ENCODE results near the gene SCN5A. TPM values are rescaled to one million over a fixed set of nuclear protein-coding genes. Genes with fewer than 3 reads are reported as not detected.

The SCN5A gene
- total RNA-seq, 2 experiments from 2014 or later = 0.39 to 1.3 TPM

DNA sequence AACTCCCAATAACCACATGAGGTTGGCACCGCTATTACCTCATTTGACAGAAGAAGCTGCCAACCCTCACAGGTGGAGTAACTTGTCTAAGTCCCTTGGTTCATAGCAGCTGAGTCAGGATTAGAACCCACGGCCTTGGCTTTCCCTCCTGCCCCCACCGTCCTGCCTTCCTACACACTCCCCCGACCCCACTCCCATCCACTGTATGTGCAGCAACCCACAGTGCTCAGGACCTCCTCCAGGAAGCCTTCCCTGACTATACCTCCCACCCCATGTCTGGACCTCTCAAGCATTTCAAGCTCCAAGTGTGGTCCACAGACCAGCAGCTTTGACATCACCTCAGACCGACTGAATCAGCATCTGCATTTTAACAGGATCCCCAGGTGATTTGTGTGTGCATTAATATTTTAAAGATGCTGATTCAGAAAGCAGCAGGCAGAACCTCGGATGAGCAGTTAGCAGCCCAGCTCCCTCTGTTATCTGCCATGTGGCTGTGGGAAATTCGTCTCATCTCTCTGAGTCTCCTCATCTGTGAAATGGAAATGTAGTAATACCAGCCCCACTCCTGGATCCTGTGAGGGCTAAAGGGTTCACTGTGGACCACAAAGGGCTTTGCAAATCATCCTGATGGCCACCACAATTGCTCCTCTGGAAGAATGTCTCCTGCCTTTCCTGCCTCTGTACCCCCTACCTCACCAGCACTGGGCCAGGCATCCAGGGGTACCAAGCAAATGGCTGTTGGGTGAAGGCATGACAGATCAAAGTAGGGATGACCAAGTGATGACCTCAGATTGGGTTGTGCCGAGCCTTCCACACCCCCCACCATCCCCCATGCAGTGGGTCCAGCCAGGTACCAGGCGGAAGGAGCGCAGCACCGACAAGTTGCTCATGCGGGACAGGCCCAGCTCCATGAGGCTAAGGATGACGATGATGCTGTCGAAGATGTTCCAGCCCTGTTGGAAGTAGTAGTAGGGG, 62.7 kb downstream of the SCN5A start:
- Mint-ChIP-seq H3K36me3 (no peaks in the 10 kb centered on the region), H3K9me3 (no peaks in the 10 kb centered on the region), H3K4me3 (no peak overlapping the region), H3K4me1 (no peaks in the 10 kb centered on the region), H3K27me3 (no peaks in the 10 kb centered on the region), H3K27ac (no peak overlapping the region)
- DNase-seq = no peak

DNA sequence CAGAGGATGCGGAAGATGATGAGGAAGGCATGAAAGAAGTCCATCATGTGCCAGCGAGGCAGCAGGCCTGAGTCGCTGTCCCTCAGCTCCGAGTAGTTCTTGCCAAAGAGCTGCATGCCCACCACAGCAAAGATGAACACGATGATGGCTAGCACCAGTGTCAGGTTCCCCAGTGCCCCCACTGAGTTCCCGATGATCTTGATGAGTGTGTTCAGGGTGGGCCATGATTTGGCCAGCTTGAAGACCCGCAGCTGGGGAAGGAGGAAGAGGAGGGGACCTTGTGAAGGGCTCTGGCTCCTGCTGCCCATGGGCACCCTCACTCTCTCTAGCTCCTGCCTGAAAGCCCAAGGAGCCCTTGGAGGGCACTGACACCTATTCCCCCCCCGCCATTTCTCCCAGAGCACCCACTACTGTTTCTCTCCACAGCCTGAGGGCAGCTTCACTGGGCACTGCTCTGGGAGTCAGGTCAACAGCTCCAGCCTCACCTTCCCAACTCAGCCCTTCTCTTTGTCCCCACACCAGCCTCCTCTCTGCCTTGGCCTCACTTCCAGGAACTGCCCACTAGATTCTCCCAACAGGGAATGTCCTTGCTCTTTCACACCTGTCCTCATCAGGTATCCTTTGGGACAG, 63.6 kb downstream of the SCN5A start:
- Mint-ChIP-seq H3K27ac (no peak overlapping the region), H3K27me3 (no peaks in the 10 kb centered on the region), H3K36me3 (no peaks in the 10 kb centered on the region), H3K9me3 (no peaks in the 10 kb centered on the region), H3K4me1 (no peaks in the 10 kb centered on the region), H3K4me3 (no peak overlapping the region)
- DNase-seq = no peak

DNA sequence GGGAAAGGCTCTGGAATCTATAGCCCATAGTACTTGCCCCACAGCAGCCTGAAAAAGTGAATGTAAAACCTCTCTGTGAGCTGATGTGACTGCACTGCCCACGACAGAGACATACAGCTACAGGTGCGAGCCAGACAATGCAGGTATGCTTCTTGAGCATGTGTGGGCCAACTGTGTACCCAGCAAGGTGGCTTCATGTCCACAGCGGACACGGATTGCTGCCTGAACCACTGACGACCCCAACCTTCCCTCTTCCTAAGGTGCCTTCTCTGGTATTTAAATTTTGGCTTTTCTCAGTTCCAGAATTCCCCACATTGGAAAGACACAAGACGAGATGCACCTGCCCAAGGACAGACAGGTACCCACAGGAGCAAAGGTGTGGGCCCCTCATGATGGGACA, 65.8 kb downstream of the SCN5A start:
- DNase-seq = no peak
- Mint-ChIP-seq H3K9me3 (no peaks in the 10 kb centered on the region), H3K27ac (no peak overlapping the region), H3K4me3 (no peak overlapping the region), H3K4me1 (no peaks in the 10 kb centered on the region), H3K36me3 (no peaks in the 10 kb centered on the region), H3K27me3 (no peaks in the 10 kb centered on the region)

DNA sequence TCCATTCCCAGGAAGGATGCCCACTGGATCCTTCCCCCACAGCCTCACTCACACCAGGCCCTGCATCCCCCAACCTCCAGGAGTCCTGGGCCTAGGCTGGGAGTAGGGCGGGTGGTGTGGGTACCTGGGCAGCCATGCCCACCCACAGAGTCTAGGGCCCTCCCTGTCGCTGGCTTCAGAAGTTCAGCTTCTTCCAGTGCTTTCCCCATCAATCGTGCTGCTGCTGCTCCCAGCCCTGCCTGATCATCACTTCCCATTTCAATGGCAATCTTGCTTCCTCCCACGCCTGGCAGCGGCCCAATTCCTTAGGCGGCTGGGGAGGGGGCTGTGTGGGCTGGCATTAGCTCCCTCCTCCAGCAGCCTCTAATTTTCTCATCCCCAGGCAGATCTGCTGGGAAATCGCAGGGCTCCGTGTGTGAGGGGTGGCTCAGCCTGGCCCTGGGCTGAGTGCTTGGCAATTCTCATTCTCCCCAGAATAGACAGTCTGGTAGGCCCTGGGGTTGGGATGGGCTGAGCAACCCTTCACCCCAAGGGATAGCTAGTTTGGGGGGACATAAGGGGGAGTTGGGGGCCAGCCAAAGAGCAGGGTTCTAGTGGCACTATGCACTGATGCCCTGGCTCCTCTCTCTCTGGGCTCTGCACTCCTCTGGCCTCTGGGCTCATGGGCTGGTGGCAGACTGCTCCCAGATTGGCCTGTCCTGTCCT, 66.4 kb downstream of the SCN5A start:
- Mint-ChIP-seq H3K4me1 (no peaks in the 10 kb centered on the region), H3K4me3 (no peak overlapping the region)

DNA sequence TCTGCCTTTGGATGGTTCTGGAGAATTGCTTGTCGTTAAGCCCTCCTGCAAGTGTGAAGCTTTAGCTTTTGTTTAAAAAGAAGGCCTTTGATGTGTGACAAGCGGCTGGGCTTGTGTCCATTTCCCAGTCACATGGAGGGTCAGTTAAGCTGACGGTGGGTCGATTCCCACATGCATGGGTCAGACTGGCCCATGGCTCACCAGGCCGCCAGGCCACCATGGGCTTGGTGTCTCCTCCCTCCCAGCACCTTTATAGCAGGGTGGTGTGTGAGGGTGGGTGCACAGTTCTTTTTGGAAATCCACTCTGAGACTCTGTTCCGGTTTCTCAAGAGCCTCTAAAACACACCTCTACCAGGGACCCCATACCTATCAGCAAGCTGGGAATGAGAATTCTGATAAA, 67.2 kb downstream of the SCN5A start:
- H3K4me3 Mint-ChIP-seq = no peak overlapping the region
- DNase-seq = no peak
- no peaks in the 10 kb centered on the region for H3K36me3 Mint-ChIP-seq
- H3K27ac Mint-ChIP-seq = no peak overlapping the region
- no peaks in the 10 kb centered on the region for H3K4me1 Mint-ChIP-seq
- H3K9me3 Mint-ChIP-seq = no peaks in the 10 kb centered on the region
- no peaks in the 10 kb centered on the region for H3K27me3 Mint-ChIP-seq

More for the DNA sequence above, 66.4 kb downstream of the SCN5A start:
- Mint-ChIP-seq H3K27ac (no peak overlapping the region), H3K27me3 (no peaks in the 10 kb centered on the region), H3K9me3 (no peaks in the 10 kb centered on the region), H3K36me3 (no peaks in the 10 kb centered on the region)
- DNase-seq = no peak

DNA sequence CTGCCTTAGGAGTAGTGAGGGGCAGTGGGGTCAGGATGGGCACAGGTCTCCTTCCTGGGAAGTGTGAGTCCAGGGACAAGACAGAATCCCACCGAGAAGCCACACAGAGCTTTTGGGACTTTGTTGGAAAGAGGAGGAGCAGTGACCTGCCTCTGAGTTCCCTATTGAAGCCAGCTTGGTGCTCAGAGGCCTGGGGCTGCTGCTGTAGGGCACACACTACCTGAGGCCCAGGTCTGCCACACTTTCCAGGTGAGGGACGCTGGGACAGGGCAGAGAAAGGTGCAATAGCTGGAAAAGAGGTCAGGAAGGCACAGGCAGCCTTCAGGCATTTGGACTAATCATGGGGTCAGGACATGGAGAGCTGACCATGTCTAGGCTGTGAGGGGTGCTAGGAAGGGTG, 67.7 kb downstream of the SCN5A start:
- Mint-ChIP-seq H3K27ac (no peak overlapping the region), H3K9me3 (no peaks in the 10 kb centered on the region), H3K4me3 (no peak overlapping the region), H3K36me3 (no peaks in the 10 kb centered on the region), H3K27me3 (no peaks in the 10 kb centered on the region), H3K4me1 (no peaks in the 10 kb centered on the region)
- no peak for DNase-seq

DNA sequence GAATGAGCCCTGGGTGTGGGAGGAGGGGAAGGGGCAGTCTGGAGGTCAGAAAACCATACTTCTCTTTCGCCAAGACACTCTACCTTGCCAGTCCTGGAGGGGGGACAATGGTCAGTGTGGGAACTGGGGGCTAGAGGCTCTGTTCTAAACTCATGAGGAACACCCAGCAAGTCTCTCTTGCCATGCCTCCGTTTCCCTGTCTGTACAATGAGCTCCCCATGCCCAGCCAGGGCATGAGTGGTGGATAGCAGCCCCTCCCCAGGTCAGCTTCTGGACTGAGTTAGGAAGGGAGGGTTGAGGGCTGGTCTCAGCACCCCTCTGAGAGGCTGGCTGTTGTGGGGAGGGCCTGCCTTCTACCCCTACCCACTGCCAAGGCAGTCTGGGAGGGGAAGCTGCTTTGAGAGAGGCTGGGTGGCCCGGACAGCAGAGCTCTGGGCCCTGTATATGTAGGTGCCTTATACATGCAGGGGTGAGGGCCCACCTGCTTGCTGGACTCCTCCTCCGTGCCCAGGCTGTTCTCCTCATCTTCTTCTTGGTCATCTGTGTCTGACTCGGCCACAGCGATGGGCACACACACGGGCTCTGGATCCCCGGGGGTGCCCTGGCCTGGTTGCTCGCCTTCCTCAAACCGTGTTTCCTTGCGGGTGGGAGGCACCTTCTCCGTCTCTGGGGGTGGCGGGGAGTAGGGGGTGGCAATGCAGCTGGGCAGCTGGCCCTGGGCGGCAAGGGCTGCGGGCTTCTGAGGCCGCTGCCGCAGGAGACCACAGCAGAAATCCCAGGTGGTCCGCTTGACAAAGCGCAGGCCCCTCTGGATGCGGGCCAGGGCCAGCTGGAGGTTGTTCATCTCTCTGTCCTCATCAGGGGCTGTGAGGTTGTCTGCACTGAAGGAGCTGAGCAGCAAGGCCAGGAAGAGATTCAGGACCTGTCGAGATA, 68.8 kb downstream of the SCN5A start:
- Mint-ChIP-seq H3K36me3 (no peaks in the 10 kb centered on the region), H3K4me3 (no peak overlapping the region), H3K27ac (no peak overlapping the region), H3K27me3 (no peaks in the 10 kb centered on the region), H3K4me1 (no peaks in the 10 kb centered on the region), H3K9me3 (no peaks in the 10 kb centered on the region)
- DNase-seq = no peak

DNA sequence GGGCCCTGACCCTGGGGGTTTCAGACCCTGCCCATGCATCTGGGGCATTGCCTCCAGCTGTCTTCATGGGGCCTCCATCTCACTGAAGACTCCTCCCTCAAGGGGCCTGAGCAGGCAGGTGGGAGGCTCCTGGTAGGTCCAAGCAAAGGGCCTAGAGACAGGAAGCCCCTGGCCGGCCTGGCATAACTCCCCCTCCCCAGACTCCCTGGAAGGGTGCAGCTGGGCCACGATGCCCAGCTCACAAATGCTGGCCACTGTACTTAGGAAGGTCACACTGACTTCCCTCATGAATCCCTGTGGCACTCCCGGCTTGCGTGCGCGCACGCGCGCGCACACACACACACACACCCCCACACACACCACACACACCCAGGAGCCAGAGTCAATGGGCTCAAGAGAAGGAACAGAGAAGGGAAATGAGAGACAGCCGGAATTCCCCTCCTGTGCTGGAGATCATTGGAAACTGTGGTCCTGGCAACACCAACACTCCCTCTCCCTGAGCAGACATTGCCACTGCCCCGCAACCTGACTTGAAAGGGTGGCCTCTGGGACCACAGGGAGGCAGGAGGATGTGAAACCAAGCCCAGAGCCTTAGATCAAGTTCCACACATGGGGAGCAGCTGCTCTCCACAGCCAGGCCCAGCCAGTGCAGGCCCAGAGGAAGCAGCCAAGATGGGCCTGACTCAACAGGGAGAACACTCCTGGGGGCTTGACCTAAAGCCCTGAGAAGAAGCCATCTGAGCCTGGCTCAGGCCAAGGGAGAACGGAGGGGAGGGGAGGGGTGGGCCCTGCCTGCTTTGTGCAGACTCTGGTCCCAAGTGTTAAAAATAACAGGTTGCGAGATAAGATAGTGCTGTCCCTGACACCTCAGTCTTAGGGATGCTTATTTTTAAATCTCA, 69.7 kb downstream of the SCN5A start:
- Mint-ChIP-seq H3K36me3 (no peaks in the 10 kb centered on the region), H3K27ac (no peak overlapping the region), H3K4me3 (no peak overlapping the region), H3K9me3 (no peaks in the 10 kb centered on the region), H3K27me3 (no peaks in the 10 kb centered on the region), H3K4me1 (no peaks in the 10 kb centered on the region)
- no peak for DNase-seq

DNA sequence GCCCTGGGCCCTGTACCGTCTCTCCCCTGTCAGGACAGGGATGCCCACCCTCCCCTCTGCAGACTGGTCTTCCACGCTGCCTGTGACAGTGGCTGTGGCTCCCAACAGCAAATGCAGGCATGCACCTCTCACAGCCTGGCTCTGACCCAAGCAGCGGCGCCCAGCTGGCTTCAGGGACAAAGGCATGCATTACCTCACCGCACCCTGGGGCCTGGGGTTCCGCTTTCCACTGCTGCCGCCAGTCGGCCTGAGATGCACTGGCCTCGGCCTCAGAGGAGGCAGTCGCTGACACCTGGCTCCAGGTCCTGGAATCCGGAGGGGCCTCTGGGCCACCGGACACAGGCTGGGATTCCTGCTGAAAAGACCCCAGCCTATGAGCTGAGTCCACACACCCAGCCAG, 70.3 kb downstream of the SCN5A start:
- H3K36me3 Mint-ChIP-seq = no peaks in the 10 kb centered on the region
- no peaks in the 10 kb centered on the region for H3K4me1 Mint-ChIP-seq
- DNase-seq = no peak

DNA sequence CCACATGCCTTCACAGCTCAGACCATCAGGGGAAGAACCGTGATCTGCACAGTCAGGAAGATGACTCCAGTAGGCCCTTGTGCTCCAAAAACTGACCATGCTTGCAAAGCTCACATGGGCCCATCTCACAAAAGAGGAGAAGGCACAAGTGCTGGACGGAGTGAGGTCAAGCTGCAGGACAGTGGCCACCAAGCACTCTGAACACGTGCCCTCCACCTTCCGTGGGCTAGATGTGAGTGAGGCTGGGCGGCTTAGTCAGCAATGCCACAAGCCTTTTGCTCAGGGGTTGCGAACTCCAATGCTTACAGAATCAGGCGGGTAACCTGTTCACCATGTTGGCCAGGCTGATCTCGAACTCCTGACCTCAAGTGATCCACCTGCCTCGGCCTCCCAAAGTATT, 70.9 kb downstream of the SCN5A start:
- Mint-ChIP-seq H3K9me3 (no peaks in the 10 kb centered on the region), H3K36me3 (no peaks in the 10 kb centered on the region), H3K4me1 (no peaks in the 10 kb centered on the region), H3K4me3 (no peak overlapping the region), H3K27me3 (no peaks in the 10 kb centered on the region), H3K27ac (no peak overlapping the region)
- no peak for DNase-seq

More for the DNA sequence above, 70.3 kb downstream of the SCN5A start:
- no peaks in the 10 kb centered on the region for H3K27me3 Mint-ChIP-seq
- no peak overlapping the region for H3K4me3 Mint-ChIP-seq
- H3K27ac Mint-ChIP-seq = no peak overlapping the region
- no peaks in the 10 kb centered on the region for H3K9me3 Mint-ChIP-seq

DNA sequence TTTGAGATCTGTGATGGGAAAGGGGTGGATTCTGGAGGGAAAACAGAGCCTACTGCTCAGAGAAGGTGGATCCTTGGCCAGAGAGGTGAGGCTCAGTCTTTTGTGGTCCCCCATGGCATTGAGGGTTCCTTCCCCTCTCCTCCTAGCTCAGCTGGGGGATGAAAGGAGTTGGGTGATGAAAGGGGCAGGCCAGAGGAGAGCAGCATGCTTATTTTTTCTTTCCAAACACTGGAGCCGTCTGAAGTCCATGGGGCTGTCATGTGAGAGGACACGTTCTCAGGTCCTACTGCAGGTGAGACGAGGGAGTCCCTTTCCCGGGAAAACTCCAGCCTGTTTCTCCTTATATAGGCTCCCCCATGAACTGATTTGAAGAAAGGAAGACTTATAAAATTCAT, 71.4 kb downstream of the SCN5A start:
- Mint-ChIP-seq H3K9me3 (no peaks in the 10 kb centered on the region), H3K36me3 (no peaks in the 10 kb centered on the region), H3K27me3 (no peaks in the 10 kb centered on the region), H3K4me3 (no peak overlapping the region), H3K27ac (no peak overlapping the region), H3K4me1 (no peaks in the 10 kb centered on the region)
- DNase-seq = no peak

DNA sequence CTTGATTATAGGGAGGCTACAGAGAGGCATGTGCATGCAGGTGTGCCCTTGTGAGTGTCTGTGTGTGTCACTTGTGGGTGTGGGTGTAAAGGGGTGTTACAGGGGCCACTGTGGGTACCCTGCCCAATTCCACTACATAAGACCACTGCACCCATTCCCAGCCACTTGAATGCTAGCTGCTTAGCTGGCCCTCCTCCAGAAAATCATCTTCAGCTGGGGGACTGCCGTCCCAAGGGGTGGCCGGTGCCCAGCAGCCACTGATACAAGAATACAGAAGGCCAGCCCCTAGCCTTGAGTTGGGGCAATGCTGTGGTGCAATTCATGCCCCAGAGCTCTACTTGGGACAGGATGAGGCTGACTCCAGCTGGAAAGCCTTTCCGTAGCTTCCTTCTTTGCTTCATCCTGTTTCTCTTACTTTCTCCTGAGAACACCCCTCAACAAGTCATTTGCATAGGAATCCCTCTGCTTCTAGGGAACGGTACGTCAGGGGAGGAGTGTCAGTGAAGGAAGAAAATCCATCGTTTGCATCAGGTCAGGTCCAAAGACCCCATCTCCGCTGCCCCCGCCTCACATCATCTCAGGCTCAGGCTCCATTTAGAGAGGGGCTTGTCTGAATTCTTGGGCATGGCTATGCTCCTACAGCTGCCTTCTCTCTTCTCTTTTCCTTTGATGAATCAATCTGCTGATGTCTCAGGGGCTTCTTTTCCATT, 72.0 kb downstream of the SCN5A start:
- no peak overlapping the region for H3K4me3 Mint-ChIP-seq
- no peaks in the 10 kb centered on the region for H3K4me1 Mint-ChIP-seq
- no peaks in the 10 kb centered on the region for H3K36me3 Mint-ChIP-seq
- H3K27me3 Mint-ChIP-seq = no peaks in the 10 kb centered on the region
- no peak for DNase-seq
- H3K27ac Mint-ChIP-seq = no peak overlapping the region
- no peaks in the 10 kb centered on the region for H3K9me3 Mint-ChIP-seq

All from activated naive CD8-positive, alpha-beta T cell treated with anti-CD3 and anti-CD28 coated beads for 36 hours (primary cell).